GM13977 (cell line): Measurements from ENCODE around the gene COTL1.
"Not testable (repeated sequence)": the region's sequence is repeated elsewhere in the genome, so short reads cannot be mapped to it uniquely, and the experiment has no call there.

ENCODE experiments used
- DNase-seq: peaks from one replicate; pipeline ENCODE4 v3.0.0; 2012; ENCODE audit warnings: low spot score
- CTCF ChIP-seq: IDR thresholded peaks from 2 replicates; pipeline ENCODE4 v1.5.1; 2012; ENCODE audit warnings: mild to moderate bottlenecking, control low read depth; ENCODE audit not compliant: insufficient read depth; ENCODE audit errors: extremely low read depth, missing control alignments
- in situ Hi-C: fragments of 300-500 bp; cut with MboI; formaldehyde crosslinking; loops from one replicate; pipeline ENCODE4 v1.12.0; 2022; ENCODE audit warnings: low sequenced_read_pairs, low pct_unique_long_range_greater_than_20kb, mixed read lengths, inconsistent platforms; ENCODE audit not compliant: unreplicated experiment

COTL1 gene

DNA sequence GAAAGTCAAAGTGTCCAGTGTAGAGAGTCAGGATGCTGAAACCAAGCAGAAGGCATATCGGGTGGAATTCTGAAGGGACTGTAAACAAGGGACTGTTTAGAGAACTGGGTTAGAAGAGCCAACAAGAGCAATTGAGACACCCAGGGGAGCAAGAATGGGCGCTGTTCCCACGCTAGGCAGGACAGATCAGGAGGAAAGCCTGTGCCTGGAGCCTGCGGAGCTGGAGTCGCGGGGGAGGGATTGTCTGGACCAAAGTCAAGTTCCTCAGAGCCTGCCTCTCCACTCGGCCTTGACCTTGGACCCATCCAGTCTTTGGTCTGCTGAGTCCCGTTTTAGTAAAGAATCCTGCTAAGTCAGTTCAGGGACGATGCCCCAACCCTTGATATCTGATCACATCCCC, 15.7 kb upstream of the COTL1 start:
- no peak for DNase-seq
- no peak for TF ChIP-seq CTCF
- in situ Hi-C loops, result loop anchor here (25.0 kb wide), 1 partner anchor 329 kb away; no protein-coding TSS in a partner anchor

DNA sequence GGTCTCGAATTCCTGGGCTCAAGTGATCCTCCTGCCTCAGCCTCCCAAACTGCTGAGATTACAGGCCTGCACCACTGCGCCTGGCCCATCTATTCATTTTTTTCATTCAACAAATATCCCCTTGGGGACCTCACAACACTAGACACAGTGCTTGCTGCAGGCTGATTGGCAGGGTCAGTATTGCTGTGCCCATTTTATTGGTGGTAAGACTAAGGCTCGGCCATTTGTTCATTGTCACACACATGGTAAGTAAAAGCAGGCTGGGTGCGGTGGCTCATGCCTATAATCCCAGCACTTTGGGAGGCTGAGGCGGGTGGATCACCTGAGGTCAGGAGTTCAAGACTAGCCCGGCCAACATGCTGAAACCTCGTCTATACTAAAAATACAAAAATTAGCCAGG, 15.0 kb upstream of the COTL1 start:
- in situ Hi-C loops, result loop anchor here (25.0 kb wide), 1 partner anchor 329 kb away; no protein-coding TSS in a partner anchor
- DNase-seq, result not testable (repeated sequence)

DNA sequence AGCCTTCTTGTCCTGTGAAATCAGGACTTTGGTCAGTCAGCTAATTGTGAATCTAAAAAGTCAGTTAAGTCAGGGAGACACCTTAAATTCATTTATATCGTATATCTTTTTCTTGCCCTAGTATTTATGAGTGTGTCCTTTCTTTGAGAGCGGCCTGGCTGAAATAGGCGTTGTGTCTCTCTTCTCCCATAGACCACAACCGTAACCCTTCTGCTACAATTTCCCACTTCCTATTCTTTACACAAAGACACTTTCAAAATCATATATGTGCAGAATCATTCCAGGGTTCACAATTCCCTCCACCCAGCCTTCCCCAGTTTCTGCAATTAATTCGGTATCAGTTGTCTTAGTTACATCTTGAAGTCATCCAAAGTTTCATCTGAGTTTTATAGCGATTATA, 14.0 kb upstream of the COTL1 start:
- no peak for TF ChIP-seq CTCF
- in situ Hi-C loops, result loop anchor here (25.0 kb wide), 1 partner anchor 330 kb away; no protein-coding TSS in a partner anchor
- no peak for DNase-seq

GRCh38 chr16:84631153-84631466, 13.2 kb upstream of the COTL1 start:
- DNase-seq, result no peak
- no peak for TF ChIP-seq CTCF
- in situ Hi-C loops, result loop anchor here (25.0 kb wide), 1 partner anchor 331 kb away; no protein-coding TSS in a partner anchor

GRCh38 chr16:84630446-84631152, 12.7 kb upstream of the COTL1 start:
- no peak for TF ChIP-seq CTCF
- no peak for DNase-seq
- in situ Hi-C loops, result loop anchor here (25.0 kb wide), 1 partner anchor 332 kb away; no protein-coding TSS in a partner anchor

DNA sequence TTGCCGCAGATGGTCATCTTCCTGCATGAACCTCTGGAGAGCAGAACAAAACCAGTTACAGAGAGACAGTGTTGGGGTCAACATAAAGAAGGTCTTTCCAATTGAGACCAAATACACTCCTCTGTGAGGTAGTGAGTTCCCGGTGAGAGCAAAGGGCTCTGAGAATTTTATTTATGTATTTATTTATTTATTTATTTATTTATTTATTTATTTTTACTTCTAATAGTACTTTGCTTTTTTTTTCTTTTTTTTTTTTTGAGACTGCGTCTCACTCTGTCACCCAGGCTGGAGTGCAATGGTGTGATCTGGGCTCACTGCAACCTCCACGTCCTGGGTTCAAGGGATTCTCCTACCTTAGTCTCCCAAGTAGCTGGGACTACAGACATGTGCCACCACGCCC, 12.1 kb upstream of the COTL1 start:
- DNase-seq, result no peak
- in situ Hi-C loops, result loop anchor here (25.0 kb wide), 1 partner anchor 332 kb away; no protein-coding TSS in a partner anchor
- no peak for TF ChIP-seq CTCF

GRCh38 chr16:84629580-84629979, 11.7 kb upstream of the COTL1 start:
- in situ Hi-C loops, result loop anchor here (25.0 kb wide), 1 partner anchor 333 kb away; no protein-coding TSS in a partner anchor
- DNase-seq, result no peak
- TF ChIP-seq CTCF, result no peak
